ENCODE measurements around the gene FAM24B. TPM values are rescaled to one million over a fixed set of nuclear protein-coding genes. Genes with fewer than 3 reads are reported as not detected.

The FAM24B gene
- total and polyA plus RNA-seq, 4 donors, result 0.21 to 2.0 (median 0.84) TPM; not detected in 1

DNA sequence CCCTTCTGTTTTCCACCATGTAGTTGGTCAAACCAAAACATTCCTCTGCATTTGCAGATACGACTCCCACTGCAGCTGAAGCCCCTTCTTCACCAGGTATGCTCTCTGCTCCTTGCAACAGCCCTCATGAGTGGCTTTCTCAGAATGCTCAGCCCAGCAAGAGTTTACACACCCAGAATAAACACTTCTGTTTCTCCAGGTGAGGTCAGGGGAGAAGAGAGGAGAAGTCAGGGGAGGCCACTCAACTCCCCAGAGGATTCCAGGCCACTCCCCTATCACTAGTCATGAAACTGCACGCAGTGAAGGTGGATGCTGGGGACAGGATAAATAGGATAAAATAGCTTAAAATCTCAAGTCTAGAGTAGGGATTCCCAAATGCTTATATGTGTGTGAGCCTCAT is 64.9 kb downstream of the FAM24B start:
- no peak overlapping the region for H3K9ac ChIP-seq (ENCODE audit: low read depth in 1 of 2, low read length in 2 of 2)
- TF ChIP-seq RAD21 (IDR thresholded peaks at IDR 0.05) (no peak), FOXA2 (IDR thresholded peaks at IDR 0.05) (no peak), GABPA (IDR thresholded peaks at IDR 0.05 in 1 of 2, conservative IDR thresholded peaks at IDR 0.05 in 1 of 2) (no peak), RXRA (IDR thresholded peaks at IDR 0.05) (no peak), JUND (IDR thresholded peaks at IDR 0.05) (no peak), NR2F2 (IDR thresholded peaks at IDR 0.05) (no peak), SP1 (IDR thresholded peaks at IDR 0.05) (no peak), EGR1 (IDR thresholded peaks at IDR 0.05; ENCODE audit: low read depth in 2 of 2) (no peak), YY1 (IDR thresholded peaks at IDR 0.05) (no peak), TAF1 (conservative IDR thresholded peaks at IDR 0.05) (no peak), FOXA1 (IDR thresholded peaks at IDR 0.05) (no peak), HNF4G (IDR thresholded peaks at IDR 0.05) (no peak), HNF4A (conservative IDR thresholded peaks at IDR 0.05) (no peak)
- TF ChIP-seq, protein P1, sequence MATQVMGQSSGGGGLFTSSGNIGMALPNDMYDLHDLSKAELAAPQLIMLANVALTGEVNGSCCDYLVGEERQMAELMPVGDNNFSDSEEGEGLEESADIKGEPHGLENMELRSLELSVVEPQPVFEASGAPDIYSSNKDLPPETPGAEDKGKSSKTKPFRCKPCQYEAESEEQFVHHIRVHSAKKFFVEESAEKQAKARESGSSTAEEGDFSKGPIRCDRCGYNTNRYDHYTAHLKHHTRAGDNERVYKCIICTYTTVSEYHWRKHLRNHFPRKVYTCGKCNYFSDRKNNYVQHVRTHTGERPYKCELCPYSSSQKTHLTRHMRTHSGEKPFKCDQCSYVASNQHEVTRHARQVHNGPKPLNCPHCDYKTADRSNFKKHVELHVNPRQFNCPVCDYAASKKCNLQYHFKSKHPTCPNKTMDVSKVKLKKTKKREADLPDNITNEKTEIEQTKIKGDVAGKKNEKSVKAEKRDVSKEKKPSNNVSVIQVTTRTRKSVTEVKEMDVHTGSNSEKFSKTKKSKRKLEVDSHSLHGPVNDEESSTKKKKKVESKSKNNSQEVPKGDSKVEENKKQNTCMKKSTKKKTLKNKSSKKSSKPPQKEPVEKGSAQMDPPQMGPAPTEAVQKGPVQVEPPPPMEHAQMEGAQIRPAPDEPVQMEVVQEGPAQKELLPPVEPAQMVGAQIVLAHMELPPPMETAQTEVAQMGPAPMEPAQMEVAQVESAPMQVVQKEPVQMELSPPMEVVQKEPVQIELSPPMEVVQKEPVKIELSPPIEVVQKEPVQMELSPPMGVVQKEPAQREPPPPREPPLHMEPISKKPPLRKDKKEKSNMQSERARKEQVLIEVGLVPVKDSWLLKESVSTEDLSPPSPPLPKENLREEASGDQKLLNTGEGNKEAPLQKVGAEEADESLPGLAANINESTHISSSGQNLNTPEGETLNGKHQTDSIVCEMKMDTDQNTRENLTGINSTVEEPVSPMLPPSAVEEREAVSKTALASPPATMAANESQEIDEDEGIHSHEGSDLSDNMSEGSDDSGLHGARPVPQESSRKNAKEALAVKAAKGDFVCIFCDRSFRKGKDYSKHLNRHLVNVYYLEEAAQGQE (IDR thresholded peaks at IDR 0.05), result no peak
- TF ChIP-seq, protein P2, sequence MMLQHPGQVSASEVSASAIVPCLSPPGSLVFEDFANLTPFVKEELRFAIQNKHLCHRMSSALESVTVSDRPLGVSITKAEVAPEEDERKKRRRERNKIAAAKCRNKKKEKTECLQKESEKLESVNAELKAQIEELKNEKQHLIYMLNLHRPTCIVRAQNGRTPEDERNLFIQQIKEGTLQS (IDR thresholded peaks at IDR 0.05), result no peak
- TF ChIP-seq, protein P3, sequence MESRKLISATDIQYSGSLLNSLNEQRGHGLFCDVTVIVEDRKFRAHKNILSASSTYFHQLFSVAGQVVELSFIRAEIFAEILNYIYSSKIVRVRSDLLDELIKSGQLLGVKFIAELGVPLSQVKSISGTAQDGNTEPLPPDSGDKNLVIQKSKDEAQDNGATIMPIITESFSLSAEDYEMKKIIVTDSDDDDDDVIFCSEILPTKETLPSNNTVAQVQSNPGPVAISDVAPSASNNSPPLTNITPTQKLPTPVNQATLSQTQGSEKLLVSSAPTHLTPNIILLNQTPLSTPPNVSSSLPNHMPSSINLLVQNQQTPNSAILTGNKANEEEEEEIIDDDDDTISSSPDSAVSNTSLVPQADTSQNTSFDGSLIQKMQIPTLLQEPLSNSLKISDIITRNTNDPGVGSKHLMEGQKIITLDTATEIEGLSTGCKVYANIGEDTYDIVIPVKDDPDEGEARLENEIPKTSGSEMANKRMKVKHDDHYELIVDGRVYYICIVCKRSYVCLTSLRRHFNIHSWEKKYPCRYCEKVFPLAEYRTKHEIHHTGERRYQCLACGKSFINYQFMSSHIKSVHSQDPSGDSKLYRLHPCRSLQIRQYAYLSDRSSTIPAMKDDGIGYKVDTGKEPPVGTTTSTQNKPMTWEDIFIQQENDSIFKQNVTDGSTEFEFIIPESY (IDR thresholded peaks at IDR 0.05), result no peak
- TF ChIP-seq, protein P4, sequence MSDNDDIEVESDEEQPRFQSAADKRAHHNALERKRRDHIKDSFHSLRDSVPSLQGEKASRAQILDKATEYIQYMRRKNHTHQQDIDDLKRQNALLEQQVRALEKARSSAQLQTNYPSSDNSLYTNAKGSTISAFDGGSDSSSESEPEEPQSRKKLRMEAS (IDR thresholded peaks at IDR 0.05), result no peak
- TF ChIP-seq, protein P5, sequence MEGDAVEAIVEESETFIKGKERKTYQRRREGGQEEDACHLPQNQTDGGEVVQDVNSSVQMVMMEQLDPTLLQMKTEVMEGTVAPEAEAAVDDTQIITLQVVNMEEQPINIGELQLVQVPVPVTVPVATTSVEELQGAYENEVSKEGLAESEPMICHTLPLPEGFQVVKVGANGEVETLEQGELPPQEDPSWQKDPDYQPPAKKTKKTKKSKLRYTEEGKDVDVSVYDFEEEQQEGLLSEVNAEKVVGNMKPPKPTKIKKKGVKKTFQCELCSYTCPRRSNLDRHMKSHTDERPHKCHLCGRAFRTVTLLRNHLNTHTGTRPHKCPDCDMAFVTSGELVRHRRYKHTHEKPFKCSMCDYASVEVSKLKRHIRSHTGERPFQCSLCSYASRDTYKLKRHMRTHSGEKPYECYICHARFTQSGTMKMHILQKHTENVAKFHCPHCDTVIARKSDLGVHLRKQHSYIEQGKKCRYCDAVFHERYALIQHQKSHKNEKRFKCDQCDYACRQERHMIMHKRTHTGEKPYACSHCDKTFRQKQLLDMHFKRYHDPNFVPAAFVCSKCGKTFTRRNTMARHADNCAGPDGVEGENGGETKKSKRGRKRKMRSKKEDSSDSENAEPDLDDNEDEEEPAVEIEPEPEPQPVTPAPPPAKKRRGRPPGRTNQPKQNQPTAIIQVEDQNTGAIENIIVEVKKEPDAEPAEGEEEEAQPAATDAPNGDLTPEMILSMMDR (IDR thresholded peaks at IDR 0.05; ENCODE audit: low read depth, low read length, missing input control), result no peak
- no peak overlapping the region for H3K27ac ChIP-seq (ENCODE audit: low read depth in 1 of 2, low read length in 2 of 2)
- peaks cover 0 to 5% (median 1%) of the 10 kb centered on the region in 4 donors for H3K27me3 ChIP-seq (ENCODE audit: control insufficient read depth in 4 of 4, insufficient read depth in 4 of 4, low read length in 3 of 4)
- no peaks in the 10 kb centered on the region for H3K9me3 ChIP-seq (ENCODE audit: control insufficient read depth in 4 of 4, low read length in 3 of 4)
- no peak for DNase-seq (ENCODE audit: low spot score)
- no peaks in the 10 kb centered on the region for H3K36me3 ChIP-seq (ENCODE audit: control insufficient read depth in 4 of 4, insufficient read depth in 3 of 4, low read depth in 1 of 4, low read length in 3 of 4)
- WGBS, result 75% methylated on average over 2 of the region's 2 CpGs
- no peak overlapping the region for H3K4me3 ChIP-seq (ENCODE audit: low read depth in 1 of 3, low read length in 3 of 3)
- no peaks in the 10 kb centered on the region for H3K4me1 ChIP-seq (ENCODE audit: control insufficient read depth in 4 of 4, insufficient read depth in 4 of 4, low read length in 3 of 4)

Data from liver (tissue), 9 donors.